HepG2 (cell line): ENCODE results near the gene SF3B6. TPM values are rescaled to one million over a fixed set of nuclear protein-coding genes. Genes with fewer than 3 reads are reported as not detected.

Source experiments
- AGO2 ChIP-seq: fragments of 200-400 bp; formaldehyde crosslinking; optimal IDR thresholded peaks from 2 replicates; pipeline ENCODE3; 2017; ENCODE audit warnings: mild to moderate bottlenecking, low read depth, low read length, moderate library complexity
- ATM ChIP-seq: fragments of 450-650 bp; IDR thresholded peaks from 2 replicates; pipeline ENCODE4 v1.7.1; 2017; ENCODE audit warnings: mild to moderate bottlenecking, borderline replicate concordance
- CEBPG ChIP-seq: IDR thresholded peaks from 2 replicates; pipeline ENCODE4 v1.6.1; 2016
- CEBPZ ChIP-seq: IDR thresholded peaks from 2 replicates; pipeline ENCODE4 v1.6.1; 2012; ENCODE audit warnings: low read length, improper control_type of control experiment
- GFI1 ChIP-seq: sonication (generic); formaldehyde crosslinking; IDR thresholded peaks from 2 replicates; pipeline ENCODE4 v1.5.0; 2020; ENCODE audit warnings: missing genetic modification reagents, mild to moderate bottlenecking, borderline replicate concordance
- HNF4G ChIP-seq, 2 experiments: sonication (generic) in 1 of 2; formaldehyde crosslinking in 1 of 2; IDR thresholded peaks; 2 replicates each; pipeline versions ENCODE4 v1.4.0 to v1.6.1; 2011 to 2020; ENCODE audit warnings: borderline replicate concordance in 2 of 2, low read depth in 2 of 2, mild to moderate bottlenecking in 2 of 2, low read length in 1 of 2, missing genetic modification reagents in 1 of 2, moderate library complexity in 1 of 2
- KDM6A ChIP-seq: IDR thresholded peaks from 2 replicates; pipeline ENCODE4 v1.6.1; 2016; ENCODE audit warnings: low read depth
- MAF1 ChIP-seq: sonication (generic); formaldehyde crosslinking; IDR thresholded peaks from 2 replicates; pipeline ENCODE4 v1.5.0; 2020; ENCODE audit warnings: missing genetic modification reagents, borderline replicate concordance
- SMARCC2 ChIP-seq: fragments of 450-650 bp; IDR thresholded peaks from 2 replicates; pipeline ENCODE4 v1.6.1; 2017; ENCODE audit warnings: antibody characterized with exemption, mild to moderate bottlenecking
- SNAI1 ChIP-seq: sonication (generic); formaldehyde crosslinking; IDR thresholded peaks from 2 replicates; pipeline ENCODE4 v1.5.0; 2020; ENCODE audit warnings: mild to moderate bottlenecking, missing genetic modification reagents, borderline replicate concordance
- SOX6 ChIP-seq, 2 experiments: fragments of 450-650 bp in 1 of 2; sonication (generic) in 1 of 2; formaldehyde crosslinking in 1 of 2; IDR thresholded peaks; 2 replicates each; pipeline versions ENCODE4 v1.4.0 to v1.6.1; 2017 to 2020; ENCODE audit warnings: antibody characterized with exemption in 1 of 2, mild to moderate bottlenecking in 1 of 2, missing genetic modification reagents in 1 of 2
- SRSF9 ChIP-seq: fragments of 200-400 bp; formaldehyde crosslinking; IDR thresholded peaks from 2 replicates; pipeline ENCODE4 v1.6.1; 2018; ENCODE audit warnings: borderline replicate concordance, mild to moderate bottlenecking, low read depth, low read length; ENCODE audit not compliant: insufficient read depth, poor library complexity, severe bottlenecking
- TRIM24 ChIP-seq: sonication (generic); formaldehyde crosslinking; IDR thresholded peaks from 2 replicates; pipeline ENCODE4 v1.8.0; 2022; ENCODE audit warnings: mild to moderate bottlenecking, missing genetic modification reagents
- XRCC5 ChIP-seq: fragments of 200-400 bp; formaldehyde crosslinking; optimal IDR thresholded peaks from 2 replicates; pipeline ENCODE3; 2017; ENCODE audit warnings: mild to moderate bottlenecking, low read length
- ZBTB7A ChIP-seq: sonication (generic); formaldehyde crosslinking; IDR thresholded peaks from 2 replicates; pipeline ENCODE4 v1.8.0; 2022; ENCODE audit warnings: mild to moderate bottlenecking, missing genetic modification reagents
- ZFP1 ChIP-seq: IDR thresholded peaks from 2 replicates; pipeline ENCODE4 v1.6.1; 2016
- ZFP37 ChIP-seq: sonication (generic); formaldehyde crosslinking; IDR thresholded peaks from 2 replicates; pipeline ENCODE4 v1.4.0; 2020; ENCODE audit warnings: missing genetic modification reagents, borderline replicate concordance
- ZFP62 ChIP-seq: sonication (generic); formaldehyde crosslinking; IDR thresholded peaks from 2 replicates; pipeline ENCODE4 v1.4.0; 2020; ENCODE audit warnings: missing genetic modification reagents
- ZNF12 ChIP-seq: sonication (generic); formaldehyde crosslinking; IDR thresholded peaks from 2 replicates; pipeline ENCODE4 v1.5.0; 2020; ENCODE audit warnings: missing genetic modification reagents
- ZNF232 ChIP-seq: sonication (generic); formaldehyde crosslinking; IDR thresholded peaks from 2 replicates; pipeline ENCODE4 v1.4.0; 2020; ENCODE audit warnings: missing genetic modification reagents, borderline replicate concordance
- ZNF234 ChIP-seq: sonication (generic); formaldehyde crosslinking; conservative IDR thresholded peaks from 2 replicates; pipeline ENCODE4 v1.5.1; 2020; ENCODE audit warnings: mild to moderate bottlenecking, missing genetic modification reagents
- ZNF543 ChIP-seq: sonication (generic); formaldehyde crosslinking; IDR thresholded peaks from 2 replicates; pipeline ENCODE4 v1.4.0; 2020; ENCODE audit warnings: mild to moderate bottlenecking, missing genetic modification reagents
- ZNF615 ChIP-seq: sonication (generic); formaldehyde crosslinking; IDR thresholded peaks from 2 replicates; pipeline ENCODE4 v1.5.0; 2020; ENCODE audit warnings: mild to moderate bottlenecking, missing genetic modification reagents, borderline replicate concordance
- ZNF652 ChIP-seq: IDR thresholded peaks from 2 replicates; pipeline ENCODE4 v1.6.1; 2016; ENCODE audit warnings: low read depth, borderline replicate concordance
- ZNF772 ChIP-seq: sonication (generic); formaldehyde crosslinking; IDR thresholded peaks from 2 replicates; pipeline ENCODE4 v1.5.0; 2020; ENCODE audit warnings: mild to moderate bottlenecking, missing genetic modification reagents
- polyA plus RNA-seq, 8 experiments: library from polyadenylated mRNA; depleted of rRNA in 3 of 8; stranded (reverse) in 7 of 8; unstranded in 1 of 8; fragments of >200 nt; fragmentation: Illumina TruSeq in 4 of 8; extraction: Trizol in 4 of 8; gene quantifications; 2 replicates each; pipeline versions ENCODE4 v1.2.1 to v1.2.3, GENCODE V29; 2011 to 2016; ENCODE audit warnings: low read depth in 4 of 8, missing spikeins in 1 of 8, mixed read lengths in 1 of 8; ENCODE audit not compliant: insufficient read depth in 1 of 8
- total RNA-seq, 5 experiments: library from RNA; depleted of rRNA; stranded (reverse); fragments of >200 nt; fragmentation: Illumina TruSeq; extraction: Trizol; gene quantifications; 2 replicates each; pipeline ENCODE4 v1.2.3, GENCODE V29; 2016; ENCODE audit warnings: low read depth in 1 of 5
- TF ChIP-seq, protein P1 (sequence below): sonication (generic); formaldehyde crosslinking; IDR thresholded peaks from 2 replicates; pipeline ENCODE4 v1.4.0; 2020; ENCODE audit warnings: mild to moderate bottlenecking, missing genetic modification reagents
- TF ChIP-seq, protein P2 (sequence below): sonication (generic); formaldehyde crosslinking; IDR thresholded peaks from 2 replicates; pipeline ENCODE4 v1.8.1; 2023; ENCODE audit warnings: mild to moderate bottlenecking, missing genetic modification reagents

SF3B6 gene
- total and polyA plus RNA-seq, 2 of the 13 experiments (the other 11 are each of a cell fraction or from before 2014, with no cell fraction given): 177 to 182 TPM

DNA sequence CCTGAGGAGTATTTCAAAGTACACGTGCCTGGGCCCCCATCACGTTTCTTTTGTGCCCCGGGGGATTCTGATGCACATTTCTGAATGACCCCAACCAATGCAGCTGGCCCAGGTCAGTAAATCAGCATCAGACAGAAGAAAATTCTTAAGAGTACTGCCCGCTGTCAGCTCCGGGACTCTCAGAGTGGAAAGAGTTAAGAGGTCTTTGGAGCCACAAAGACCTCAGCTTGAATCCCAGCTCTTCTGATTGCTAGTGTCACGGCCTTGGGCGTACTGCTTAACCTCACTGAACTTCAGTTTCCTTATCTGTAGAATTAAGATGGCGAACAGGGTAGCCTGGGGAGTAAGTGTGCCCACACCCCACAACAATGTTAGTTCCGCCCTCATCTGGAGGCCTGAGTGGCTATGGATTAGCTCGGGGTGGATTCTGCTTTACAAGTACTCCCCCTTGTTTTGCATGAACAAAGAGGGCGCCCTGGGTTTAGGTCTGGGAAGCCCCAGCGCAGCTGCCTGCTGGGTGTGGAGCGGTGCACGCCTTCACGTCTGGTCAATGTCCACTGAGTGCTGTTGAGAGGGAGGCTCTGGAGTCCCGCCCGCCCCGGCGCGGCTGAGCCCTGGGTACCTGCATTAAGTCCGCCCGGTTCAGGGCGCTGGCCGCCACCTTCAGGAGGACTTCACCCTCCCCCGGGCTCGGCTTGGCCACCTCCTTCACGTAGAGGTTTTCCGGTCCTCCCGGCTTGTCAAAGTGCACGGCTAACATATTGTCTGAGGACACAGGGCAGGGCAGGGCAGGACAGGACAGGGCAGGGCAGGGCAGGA, 7.7 kb upstream of the SF3B6 start (continued):
- TF ChIP-seq ZNF652 (CRISPR knock-in tag): peak; percentile 86
- no peak for TF ChIP-seq KDM6A (CRISPR knock-in tag)
- TF ChIP-seq SNAI1 (CRISPR knock-in tag): no peak; the same call in 1 of the 2 replicates
- TF ChIP-seq ZNF615 (CRISPR knock-in tag): no peak
- TF ChIP-seq MAF1: no peak
- no peak for TF ChIP-seq SMARCC2
- TF ChIP-seq CEBPG (CRISPR knock-in tag): peak; percentile 57
- peak; percentile 89 for TF ChIP-seq AGO2
- TF ChIP-seq CEBPZ: no peak
- TF ChIP-seq ZFP1 (CRISPR knock-in tag): no peak; the same call in 1 of the 2 replicates
- peak; percentile 96 for TF ChIP-seq ZNF772
- TF ChIP-seq XRCC5: peak; percentile 66
- TF ChIP-seq ZFP62: no peak
- TF ChIP-seq ATM: no peak
- peak; percentile 35; the same call in 1 of the 2 replicates for TF ChIP-seq ZFP37 (CRISPR knock-in tag)
- TF ChIP-seq, protein P1, sequence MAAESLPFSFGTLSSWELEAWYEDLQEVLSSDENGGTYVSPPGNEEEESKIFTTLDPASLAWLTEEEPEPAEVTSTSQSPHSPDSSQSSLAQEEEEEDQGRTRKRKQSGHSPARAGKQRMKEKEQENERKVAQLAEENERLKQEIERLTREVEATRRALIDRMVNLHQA (CRISPR knock-in tag): 0 out of 2 replicates have a peak, but pooled peaks have one; percentile 68
- peak; percentile 51 for TF ChIP-seq GFI1 (CRISPR knock-in tag)
- peak; percentile 73; the same call in 1 of the 2 replicates for TF ChIP-seq ZNF232 (CRISPR knock-in tag)
- TF ChIP-seq, protein P2, sequence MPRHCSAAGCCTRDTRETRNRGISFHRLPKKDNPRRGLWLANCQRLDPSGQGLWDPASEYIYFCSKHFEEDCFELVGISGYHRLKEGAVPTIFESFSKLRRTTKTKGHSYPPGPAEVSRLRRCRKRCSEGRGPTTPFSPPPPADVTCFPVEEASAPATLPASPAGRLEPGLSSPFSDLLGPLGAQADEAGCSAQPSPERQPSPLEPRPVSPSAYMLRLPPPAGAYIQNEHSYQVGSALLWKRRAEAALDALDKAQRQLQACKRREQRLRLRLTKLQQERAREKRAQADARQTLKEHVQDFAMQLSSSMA: peak; percentile 85; the same call in 1 of the 2 replicates
- peak; percentile 90; the same call in 1 of the 2 replicates for TF ChIP-seq ZNF543 (CRISPR knock-in tag)
- no peak for TF ChIP-seq SRSF9
- peak; percentile 94; the same call in 1 of the 2 replicates for TF ChIP-seq ZBTB7A (CRISPR knock-in tag)
- TF ChIP-seq ZNF12 (CRISPR knock-in tag): peak; percentile 44; the same call in 1 of the 2 replicates
- no peak for TF ChIP-seq ZNF234 (CRISPR knock-in tag)
- no peak for TF ChIP-seq SOX6 (IDR thresholded peaks at IDR 0.05)
- TF ChIP-seq SOX6 (CRISPR knock-in tag; IDR thresholded peaks at IDR 0.05): peak; percentile 88
- TF ChIP-seq TRIM24 (CRISPR knock-in tag): no peak
- peak; percentile 85 for TF ChIP-seq HNF4G (IDR thresholded peaks at IDR 0.05; ENCODE audit: borderline replicate concordance, low read depth, low read length)
- peak; percentile 77 for TF ChIP-seq HNF4G (CRISPR knock-in tag; IDR thresholded peaks at IDR 0.05; ENCODE audit: borderline replicate concordance, low read depth)
